Right cardiac atrium (tissue), 5 donors: Measurements from ENCODE around the gene ARID1A. TPM values are rescaled to one million over a fixed set of nuclear protein-coding genes. Genes with fewer than 3 reads are reported as not detected.
"Not testable (repeated sequence)": the region's sequence is repeated elsewhere in the genome, so short reads cannot be mapped to it uniquely, and the experiment has no call there.

Experiments
- ATAC-seq, 2 donors: fragments of 200-7000 bp; cut with Tn5 transposase; one replicate each; pipeline versions ENCODE4 v1.8.0 to v1.9.1; 2020; ENCODE audit warnings: moderate library complexity in 2 of 2, mild to moderate bottlenecking in 1 of 2
- DNase-seq, 3 donors: peaks; one replicate each; pipeline ENCODE4 v3.0.0-alpha.2; 2020
- H3K27ac ChIP-seq: one replicate; pipeline ENCODE4 v1.5.1; 2013; ENCODE audit warnings: mild to moderate bottlenecking, low read length, control low read depth, moderate library complexity
- H3K27me3 ChIP-seq: one replicate; pipeline ENCODE4 v1.6.1; 2013; ENCODE audit not compliant: control insufficient read depth, insufficient read depth
- H3K4me1 ChIP-seq: one replicate; pipeline ENCODE4 v1.6.1; 2013; ENCODE audit warnings: low read length; ENCODE audit not compliant: control insufficient read depth, insufficient read depth
- H3K4me3 ChIP-seq: one replicate; pipeline ENCODE4 v1.5.1; 2013; ENCODE audit warnings: low read length, control low read depth
- H3K9me3 ChIP-seq: one replicate; pipeline ENCODE4 v1.6.1; 2013; ENCODE audit warnings: low read length; ENCODE audit not compliant: control insufficient read depth
- WGBS: extraction: QIAGEN DNeasy Blood & Tissue Kit; methylation state at CpG from one replicate; pipeline ENCODE4 v1.1.7; 2013; 5-methylcytosine and 5-hydroxymethylcytosine counted together
- intact Hi-C, 4 donors: fragments of 100-400 bp; cut with DNase I; formaldehyde crosslinking; loops; one replicate each; pipeline versions ENCODE4 v1.11.0 to v1.14.0; 2022 to 2023
- long read RNA-seq, 4 donors: library from polyadenylated mRNA; unstranded; transcript quantifications; one replicate each; pipeline ENCODE4 v2.0.0, GENCODE V29; 2020 to 2021
- polyA plus RNA-seq: library from polyadenylated mRNA; stranded (reverse); fragments of 200-250 nt; gene quantifications from one replicate; pipeline ENCODE4 v1.2.3, GENCODE V29; 2013
- total RNA-seq, 4 donors: library from RNA; stranded (reverse); fragmentation: NEBNext Ultra II Directional; extraction: Animal tissue kit (Norgen Biotek cat#: 25700); gene quantifications; one replicate each; pipeline ENCODE4 v1.2.1, GENCODE V29; 2021
- donor health status: healthy with polysubstance abuse.
- donor health status: DM: no; HTN: yes; CAD: no.
- donor health status: DM: no; HTN: no; CAD: no.
- donor health status: DM: no; HTN: yes; CAD: no; lungs with severe emphysema.
- donor health status: DM: yes; HTN: yes; CAD: no.

The ARID1A gene
- total RNA-seq (10 to 100 TPM; 33.1 to 45.3 (median 40.0) TPM), polyA plus RNA-seq (15.7 TPM)
- long read RNA-seq, donor 1, transcript ARID1A-217 (1 exons, 3,046 nt), result major isoform, 16 of 51 reads
- long read RNA-seq, donor 1, partial matches to known transcripts, result 34 of 51 reads
- long read RNA-seq, donor 1, other reads (novel, unspliced or antisense), result 1 of 51 reads
- long read RNA-seq, donor 2, partial matches to known transcripts, result 9 of 12 reads
- long read RNA-seq, donor 2, other reads (novel, unspliced or antisense), result 0 of 12 reads
- long read RNA-seq, donor 3, transcript ARID1A-217 (1 exons, 3,046 nt), result major isoform, 7 of 41 reads
- long read RNA-seq, donor 3, partial matches to known transcripts, result 32 of 41 reads
- long read RNA-seq, donor 3, other reads (novel, unspliced or antisense), result 2 of 41 reads
- long read RNA-seq, donor 4, transcript ARID1A-217 (1 exons, 3,046 nt), result major isoform, 5 of 16 reads
- long read RNA-seq, donor 4, partial matches to known transcripts, result 10 of 16 reads
- long read RNA-seq, donor 4, other reads (novel, unspliced or antisense), result 1 of 16 reads

DNA sequence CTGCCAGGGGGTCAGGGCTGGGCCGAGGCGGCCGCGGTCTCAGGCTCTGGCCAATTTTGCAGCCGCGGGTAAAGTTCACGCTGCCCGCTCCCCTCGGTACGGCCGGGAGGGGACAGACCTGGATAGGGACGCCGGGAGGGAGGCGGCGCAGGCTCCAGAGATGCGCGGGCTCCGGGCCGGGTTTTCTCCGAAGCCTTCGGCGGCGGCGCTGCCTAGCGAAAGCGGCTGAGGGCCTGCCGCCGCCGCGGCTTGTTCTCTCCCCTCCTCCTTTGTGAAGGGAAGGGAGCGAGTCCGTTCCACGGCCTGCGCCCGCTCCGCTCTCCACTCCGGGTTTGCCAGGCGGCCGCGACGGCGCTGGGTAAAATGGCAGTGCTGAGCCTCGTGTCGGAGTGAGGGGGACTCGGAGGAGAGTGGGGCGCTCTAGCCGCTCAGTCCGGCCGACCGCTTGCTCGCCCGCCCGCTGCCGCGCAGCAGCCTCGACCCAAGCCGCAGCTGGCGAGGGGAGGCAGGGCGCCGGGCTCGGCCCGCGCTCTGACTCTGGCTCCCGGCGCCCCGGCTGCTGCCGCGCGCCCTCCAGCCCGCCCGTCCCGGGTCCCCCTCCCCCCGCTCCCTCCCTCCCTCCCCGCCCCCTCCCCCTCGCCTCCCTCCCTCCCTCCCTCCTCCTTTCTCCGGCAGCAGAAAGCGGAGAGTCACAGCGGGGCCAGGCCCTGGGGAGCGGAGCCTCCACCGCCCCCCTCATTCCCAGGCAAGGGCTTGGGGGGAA, at the start of gene ARID1A:
TSS of gene ARID1A (plus strand) at position 660 of the 763 bp plus-strand sequence. CDS start 389 bp downstream, outside the sequence.
- Histone ChIP-seq H3K27me3 (no peaks in the 10 kb centered on the region), H3K4me3 (peak within 1 kb of the TSS; percentile 98), H3K4me1 (peaks cover 7% of the 10 kb centered on the region), H3K27ac (peak within 1 kb of the TSS; percentile 99), H3K9me3 (no peaks in the 10 kb centered on the region)
- DNase-seq, result peak; percentile 95 to 99 (median 98)
- intact Hi-C loops, result loop anchor here in 3 of 4 donors (2.0 to 10.0 kb wide), 3 partner anchors 49 to 93 kb away; partner anchors contain the start of gene PIGV (in 1 of the 3)
- WGBS, result under 1% methylated on average over 78 of the region's 80 CpGs
- ATAC-seq, result peak; percentile 81 to 84

GRCh38 chr1:26664802-26665201, 31.0 kb upstream of the ARID1A start:
- Histone ChIP-seq H3K4me3 (no peak overlapping the region), H3K27ac (no peak overlapping the region), H3K9me3 (no peaks in the 10 kb centered on the region), H3K4me1 (no peaks in the 10 kb centered on the region), H3K27me3 (no peaks in the 10 kb centered on the region)
- intact Hi-C loops, result no loop called here
- WGBS, result 70% methylated on average over 2 of the region's 2 CpGs
- DNase-seq, result no peak
- no peak for ATAC-seq

DNA sequence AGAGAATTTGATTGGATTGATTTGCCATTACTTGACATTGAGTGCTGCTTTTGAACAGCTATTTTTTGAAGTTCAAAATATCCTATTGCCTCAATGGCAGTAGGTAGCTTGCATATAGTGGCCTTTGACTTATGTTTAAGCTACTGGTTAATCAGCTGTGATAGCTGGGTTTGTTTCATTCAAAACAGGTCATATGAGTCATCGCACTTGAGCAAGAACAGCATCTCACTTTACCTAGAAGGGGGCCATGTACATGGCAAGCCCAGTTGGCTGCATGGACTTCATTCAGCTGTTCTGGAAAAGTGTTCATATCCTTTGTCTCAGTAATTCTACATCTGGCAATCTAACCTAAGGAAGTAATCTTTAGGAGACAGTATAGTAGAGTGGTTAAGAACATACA, 29.0 kb upstream of the ARID1A start:
- DNase-seq, result no peak
- 98% methylated on average over 1 of the region's 1 CpG for WGBS
- Histone ChIP-seq H3K4me1 (no peaks in the 10 kb centered on the region), H3K27me3 (no peaks in the 10 kb centered on the region), H3K4me3 (no peak overlapping the region), H3K9me3 (no peaks in the 10 kb centered on the region), H3K27ac (no peak overlapping the region)
- ATAC-seq, result no peak
- intact Hi-C loops, result no loop called here

GRCh38 chr1:26668106-26668786, 27.6 kb upstream of the ARID1A start:
- intact Hi-C loops, ATAC-seq, H3K4me3 ChIP-seq, H3K9me3 ChIP-seq, DNase-seq, H3K27me3 ChIP-seq, H3K4me1 ChIP-seq, H3K27ac ChIP-seq: not testable (repeated sequence)
- WGBS, result 79% methylated on average over 4 of the region's 4 CpGs

GRCh38 chr1:26677306-26678115, 18.3 kb upstream of the ARID1A start:
- no peaks in the 10 kb centered on the region for H3K27me3 ChIP-seq
- H3K4me1 ChIP-seq, result no peaks in the 10 kb centered on the region
- intact Hi-C loops, result loop anchor here in 1 of 4 donors (10.0 kb wide), 1 partner anchor 73 kb away; no protein-coding TSS in a partner anchor
- 8% methylated on average over 9 of the region's 9 CpGs for WGBS
- DNase-seq (peak; percentile 66 to 90 (median 80)), ATAC-seq (peak; percentile 97 to 99)
- H3K4me3 ChIP-seq, result peak overlapping the region; percentile 1
- H3K27ac ChIP-seq, result no peak overlapping the region
- H3K9me3 ChIP-seq, result no peaks in the 10 kb centered on the region

DNA sequence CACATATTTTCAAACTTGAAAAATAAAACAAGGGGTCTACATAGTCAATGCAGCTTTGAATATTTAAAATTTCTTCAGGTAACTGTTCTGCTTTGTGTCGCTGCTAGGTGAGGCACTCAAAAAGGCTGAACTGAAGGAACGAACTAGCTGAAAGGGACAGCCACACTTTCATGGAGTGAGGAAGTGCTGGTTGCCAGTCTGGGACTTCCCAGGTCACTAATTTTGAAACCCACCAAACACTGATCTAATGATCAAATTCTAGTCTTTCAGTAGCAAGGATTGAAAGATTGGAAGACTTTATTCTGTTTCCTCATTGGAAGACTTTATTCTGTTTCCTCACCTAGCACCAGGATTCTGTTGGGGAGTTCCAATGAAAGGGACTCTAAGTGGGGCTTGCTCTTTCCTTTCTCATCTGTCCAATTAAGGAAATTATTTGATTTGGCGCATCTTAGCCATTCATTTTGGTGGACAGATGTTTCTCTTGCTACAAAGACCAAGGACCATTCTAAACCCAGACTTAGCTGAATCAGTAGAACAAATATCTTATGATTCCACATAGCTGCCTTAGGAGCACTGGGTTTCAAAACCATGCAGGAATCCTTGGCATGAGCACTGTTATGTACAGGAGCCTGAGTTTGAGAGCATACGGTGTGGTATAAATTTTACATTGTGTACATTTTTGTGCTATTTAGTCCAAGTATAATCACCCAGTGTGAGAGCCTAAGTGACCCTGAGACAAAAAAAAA, 10.9 kb upstream of the ARID1A start:
- WGBS, result 83% methylated on average over 4 of the region's 4 CpGs
- Histone ChIP-seq H3K4me3 (no peak overlapping the region), H3K4me1 (no peaks in the 10 kb centered on the region), H3K27me3 (no peaks in the 10 kb centered on the region), H3K27ac (no peak overlapping the region), H3K9me3 (no peaks in the 10 kb centered on the region)
- DNase-seq (no peak), ATAC-seq (no peak)
- intact Hi-C loops, result no loop called here

DNA sequence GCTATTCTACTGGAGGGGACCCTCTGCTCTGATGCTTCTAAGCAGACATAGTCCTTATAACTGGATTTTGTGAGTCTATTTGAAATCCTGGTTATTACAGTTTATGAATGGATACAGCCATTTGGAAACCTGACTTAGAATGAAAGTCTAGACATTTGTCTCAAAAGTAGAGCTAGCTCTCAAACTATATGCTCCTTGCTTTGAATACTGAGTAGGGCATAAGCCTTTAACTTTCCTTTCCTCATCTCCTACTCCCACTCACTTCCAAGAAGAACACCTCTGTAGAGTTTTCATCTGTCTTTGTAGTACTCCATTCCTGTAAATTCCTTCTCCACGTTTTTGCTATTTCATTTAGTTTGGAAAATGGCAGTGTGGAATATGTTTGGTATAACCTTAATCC, 9.0 kb upstream of the ARID1A start:
- no peaks in the 10 kb centered on the region for H3K9me3 ChIP-seq
- intact Hi-C loops, result no loop called here
- DNase-seq (no peak), ATAC-seq (no peak)
- no peaks in the 10 kb centered on the region for H3K27me3 ChIP-seq
- no peaks in the 10 kb centered on the region for H3K4me1 ChIP-seq
- WGBS, result 18% methylated on average over 1 of the region's 1 CpG
- H3K27ac ChIP-seq, result no peak overlapping the region
- no peak overlapping the region for H3K4me3 ChIP-seq

- no peak overlapping the region for H3K27ac ChIP-seq
- intact Hi-C loops, result no loop called here
Measured at GRCh38 chr1:26689504-26689903, 6.3 kb upstream of the ARID1A start.

GRCh38 chr1:26690157-26690556, 5.7 kb upstream of the ARID1A start:
- DNase-seq (no peak), ATAC-seq (no peak)
- Histone ChIP-seq H3K9me3 (no peaks in the 10 kb centered on the region), H3K4me3 (no peak overlapping the region), H3K27me3 (no peaks in the 10 kb centered on the region), H3K4me1 (peaks cover 3% of the 10 kb centered on the region), H3K27ac (no peak overlapping the region)
- intact Hi-C loops, result loop anchor here in 1 of 4 donors (10.0 kb wide), 1 partner anchor 55 kb away; no protein-coding TSS in a partner anchor
- 75% methylated on average over 2 of the region's 2 CpGs for WGBS

More at GRCh38 chr1:26689504-26689903, 6.3 kb upstream of the ARID1A start:
- peaks cover 3% of the 10 kb centered on the region for H3K4me1 ChIP-seq
- no peaks in the 10 kb centered on the region for H3K27me3 ChIP-seq
- no peak for ATAC-seq
- no peaks in the 10 kb centered on the region for H3K9me3 ChIP-seq
- 92% methylated on average over 9 of the region's 9 CpGs for WGBS
- no peak for DNase-seq
- no peak overlapping the region for H3K4me3 ChIP-seq
